KOPT-K1 (cell line): ENCODE measurements around the gene TOMT.

Experiments
- H3K27ac ChIP-seq: fragments of 200-600 bp; sonication (generic); 2 replicates; pipeline ENCODE4 v1.5.1; 2016; ENCODE audit warnings: antibody characterized with exemption, mild to moderate bottlenecking, low read depth, low read length; ENCODE audit not compliant: poor library complexity, severe bottlenecking
- H3K36me3 ChIP-seq: fragments of 200-600 bp; sonication (generic); 2 replicates; pipeline ENCODE4 v1.5.1; 2017; ENCODE audit warnings: antibody characterized with exemption, mild to moderate bottlenecking, low read length, moderate library complexity; ENCODE audit not compliant: insufficient read depth
- H3K9me3 ChIP-seq: fragments of 200-600 bp; sonication (generic); 2 replicates; pipeline ENCODE4 v1.5.1; 2017; ENCODE audit warnings: antibody characterized with exemption, low read length, mild to moderate bottlenecking; ENCODE audit not compliant: insufficient read depth, poor library complexity, severe bottlenecking

Gene TOMT, protein sequence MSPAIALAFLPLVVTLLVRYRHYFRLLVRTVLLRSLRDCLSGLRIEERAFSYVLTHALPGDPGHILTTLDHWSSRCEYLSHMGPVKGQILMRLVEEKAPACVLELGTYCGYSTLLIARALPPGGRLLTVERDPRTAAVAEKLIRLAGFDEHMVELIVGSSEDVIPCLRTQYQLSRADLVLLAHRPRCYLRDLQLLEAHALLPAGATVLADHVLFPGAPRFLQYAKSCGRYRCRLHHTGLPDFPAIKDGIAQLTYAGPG

DNA sequence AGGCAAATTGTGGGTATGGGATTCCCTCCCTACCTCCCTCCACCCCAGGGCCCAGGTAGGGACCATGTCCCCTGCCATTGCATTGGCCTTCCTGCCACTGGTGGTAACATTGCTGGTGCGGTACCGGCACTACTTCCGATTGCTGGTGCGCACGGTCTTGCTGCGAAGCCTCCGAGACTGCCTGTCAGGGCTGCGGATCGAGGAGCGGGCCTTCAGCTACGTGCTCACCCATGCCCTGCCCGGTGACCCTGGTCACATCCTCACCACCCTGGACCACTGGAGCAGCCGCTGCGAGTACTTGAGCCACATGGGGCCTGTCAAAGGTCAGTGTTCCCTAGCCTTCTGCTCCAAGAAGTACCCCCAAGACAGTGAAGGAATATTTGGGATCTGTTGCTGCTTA, at the start of gene TOMT:
Gene TOMT (plus strand): TSS at position 37 of the 400 bp plus-strand sequence. CDS start 28 bp downstream, at position 65.
- H3K36me3 ChIP-seq: peaks cover 37% of the 10 kb centered on the region
- no peaks in the 10 kb centered on the region for H3K9me3 ChIP-seq
- no peak within 1 kb of the TSS for H3K27ac ChIP-seq

DNA sequence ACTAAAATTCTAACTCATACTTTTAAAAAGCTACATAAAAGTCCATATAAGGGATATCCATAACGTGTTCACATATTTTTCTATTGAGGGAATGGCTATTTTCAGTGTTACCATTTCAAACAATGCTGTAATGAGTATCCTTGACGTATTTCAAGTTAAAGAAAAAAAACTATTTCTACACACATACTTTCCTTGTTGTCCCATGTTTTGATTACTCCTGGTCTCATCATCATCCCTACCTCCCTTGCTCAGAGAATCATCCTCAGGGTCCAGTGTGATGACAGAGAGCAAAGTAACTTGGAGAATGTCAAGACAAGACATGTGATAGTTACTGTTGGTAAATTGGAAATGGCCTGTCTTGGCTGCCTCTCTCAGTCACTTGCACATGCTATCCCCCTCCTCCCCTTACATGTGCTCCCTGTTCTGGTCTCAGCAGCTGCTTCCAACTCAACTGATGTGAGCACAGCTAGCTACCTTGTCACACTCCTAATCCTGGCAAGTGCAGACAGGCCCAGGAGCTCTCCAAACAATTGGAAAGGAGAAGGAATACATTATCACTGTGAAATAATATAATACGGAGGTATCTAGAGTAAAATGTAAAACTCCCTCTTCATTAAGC, 47.2 kb upstream of the TOMT start:
- peaks cover 85% of the 10 kb centered on the region for H3K36me3 ChIP-seq
- no peaks in the 10 kb centered on the region for H3K9me3 ChIP-seq
- H3K27ac ChIP-seq: no peak overlapping the region

DNA sequence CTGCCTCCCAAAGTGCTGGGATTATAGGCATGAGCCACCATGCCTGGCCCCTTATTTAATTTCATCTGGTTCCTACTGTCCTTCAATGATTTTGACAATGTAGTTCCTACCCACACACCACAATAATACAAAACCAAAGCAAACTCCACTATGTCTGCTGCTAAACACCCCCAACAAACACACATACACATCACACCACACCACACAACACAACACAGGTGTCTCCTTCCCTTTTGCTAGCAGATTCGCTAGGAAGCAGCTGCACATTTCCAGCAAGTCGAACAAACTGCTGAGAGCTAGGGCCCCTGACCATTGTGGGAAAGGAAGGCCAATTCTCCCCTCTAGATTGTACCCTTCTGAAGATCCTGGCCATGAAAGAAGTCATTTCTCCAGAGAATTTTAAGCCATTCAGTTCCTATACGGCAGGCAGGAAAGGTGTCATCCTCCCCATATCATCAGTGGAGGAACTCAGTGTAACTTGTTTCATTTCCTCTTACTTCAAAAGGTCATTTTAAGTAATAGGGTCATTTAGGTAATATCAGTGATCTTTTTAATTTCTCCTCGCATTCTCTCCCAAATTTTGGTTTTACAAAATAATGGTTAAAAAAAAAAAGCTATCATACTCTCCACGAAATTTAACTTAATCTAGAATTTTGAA, 43.9 kb upstream of the TOMT start:
- Histone ChIP-seq H3K36me3 (peaks cover 88% of the 10 kb centered on the region), H3K9me3 (no peaks in the 10 kb centered on the region), H3K27ac (no peak overlapping the region)

DNA sequence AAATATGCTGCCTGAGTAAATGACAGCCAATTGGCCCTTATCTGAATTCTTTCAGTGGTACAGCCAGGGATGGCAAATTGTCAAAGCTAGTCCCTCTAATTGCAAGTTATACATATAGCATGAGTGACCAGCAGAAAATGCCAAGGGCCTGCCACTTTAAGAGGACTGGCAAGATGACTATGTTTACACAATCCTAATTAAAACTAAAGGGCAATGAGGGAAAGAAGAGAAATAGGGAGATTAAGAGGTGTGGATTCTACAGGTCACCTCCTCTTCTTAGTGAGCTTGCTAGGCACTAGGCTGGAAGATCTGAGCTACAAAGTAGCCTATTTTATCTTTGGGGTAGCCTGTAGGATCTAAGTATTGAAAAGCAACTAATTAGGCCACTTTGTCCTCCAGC, 38.9 kb upstream of the TOMT start:
- no peaks in the 10 kb centered on the region for H3K9me3 ChIP-seq
- H3K36me3 ChIP-seq: peaks cover 83% of the 10 kb centered on the region
- no peak overlapping the region for H3K27ac ChIP-seq

DNA sequence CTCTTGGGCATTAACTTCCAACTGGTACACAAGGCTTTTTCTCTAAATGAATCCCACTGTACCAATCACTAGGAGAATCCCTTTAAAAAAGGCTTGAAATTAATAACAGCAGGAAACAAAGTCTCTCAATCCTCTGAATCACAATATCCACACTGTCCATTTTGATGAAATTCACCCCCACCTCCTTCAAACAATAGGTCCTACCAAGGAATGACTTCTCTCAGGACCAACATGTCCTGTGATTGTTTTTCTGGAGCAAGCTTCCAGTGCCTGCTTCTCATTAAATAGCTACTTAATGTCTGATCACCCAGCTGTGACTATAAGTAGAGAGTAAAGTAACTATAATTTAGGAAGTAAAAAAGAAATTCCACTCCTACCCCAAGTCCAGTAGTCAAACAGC, 38.5 kb upstream of the TOMT start:
- Histone ChIP-seq H3K9me3 (no peaks in the 10 kb centered on the region), H3K27ac (no peak overlapping the region), H3K36me3 (peaks cover 79% of the 10 kb centered on the region)

DNA sequence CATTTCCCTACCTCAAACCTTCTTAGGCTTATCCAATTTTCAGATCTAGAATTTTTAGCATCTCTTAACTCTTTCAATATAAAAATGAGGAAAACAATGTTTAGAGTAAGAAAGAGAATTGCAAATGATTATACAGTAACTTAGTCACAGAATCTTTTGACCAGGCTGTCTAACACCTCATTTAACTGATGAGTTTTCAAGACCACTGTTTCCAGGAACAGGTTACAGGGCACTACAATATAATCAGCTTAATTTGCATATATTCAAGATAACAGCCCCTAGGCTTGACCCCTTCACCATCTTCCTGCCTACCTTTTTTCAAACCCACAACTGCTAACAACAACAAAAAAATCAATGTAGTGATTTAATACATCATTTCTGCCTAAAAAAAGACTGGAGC, 38.0 kb upstream of the TOMT start:
- H3K9me3 ChIP-seq: no peaks in the 10 kb centered on the region
- peaks cover 75% of the 10 kb centered on the region for H3K36me3 ChIP-seq
- H3K27ac ChIP-seq: no peak overlapping the region

DNA sequence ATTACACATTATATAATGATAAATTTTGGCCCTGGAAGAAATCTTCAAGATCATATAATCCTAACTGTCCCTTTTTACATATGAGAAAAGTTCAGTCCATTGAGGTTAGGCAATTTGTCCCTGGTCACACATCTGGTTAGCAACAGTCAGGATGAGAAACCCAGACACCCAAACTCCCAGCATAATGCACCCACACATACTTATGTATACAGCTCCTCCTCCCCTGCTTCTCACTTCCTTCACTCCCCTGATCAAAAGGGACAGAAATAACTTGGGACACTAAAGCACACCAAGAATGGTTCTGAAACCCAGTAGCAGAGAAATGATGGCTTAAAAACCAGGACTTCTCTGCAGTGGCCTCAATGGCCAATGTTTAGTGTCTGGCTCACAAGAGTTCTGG, 36.5 kb upstream of the TOMT start:
- Histone ChIP-seq H3K27ac (no peak overlapping the region), H3K9me3 (no peaks in the 10 kb centered on the region), H3K36me3 (peaks cover 72% of the 10 kb centered on the region)

DNA sequence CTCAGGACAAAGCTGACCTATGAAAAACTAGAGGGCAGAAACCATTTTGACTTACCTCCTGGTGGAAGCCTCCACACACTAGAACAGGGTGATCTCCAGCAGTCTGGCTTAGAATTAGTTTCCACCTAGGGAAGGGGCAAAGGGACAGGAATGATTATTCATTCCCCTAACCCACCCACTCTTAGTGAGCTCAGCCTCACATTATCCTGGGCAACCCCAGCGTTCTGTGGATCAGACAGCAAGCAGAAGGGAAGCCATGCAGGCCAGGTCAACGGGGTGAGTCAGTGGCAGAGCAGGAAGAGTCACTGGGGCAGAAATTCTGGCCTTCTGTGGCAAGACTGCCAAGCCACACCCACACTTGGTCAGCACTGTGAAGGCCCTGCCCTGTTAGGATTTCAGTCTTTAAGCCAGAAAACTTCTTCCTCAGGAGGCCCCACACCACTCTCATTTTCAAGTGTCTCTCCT, 35.9 kb upstream of the TOMT start:
- Histone ChIP-seq H3K36me3 (peaks cover 71% of the 10 kb centered on the region), H3K9me3 (no peaks in the 10 kb centered on the region), H3K27ac (no peak overlapping the region)

DNA sequence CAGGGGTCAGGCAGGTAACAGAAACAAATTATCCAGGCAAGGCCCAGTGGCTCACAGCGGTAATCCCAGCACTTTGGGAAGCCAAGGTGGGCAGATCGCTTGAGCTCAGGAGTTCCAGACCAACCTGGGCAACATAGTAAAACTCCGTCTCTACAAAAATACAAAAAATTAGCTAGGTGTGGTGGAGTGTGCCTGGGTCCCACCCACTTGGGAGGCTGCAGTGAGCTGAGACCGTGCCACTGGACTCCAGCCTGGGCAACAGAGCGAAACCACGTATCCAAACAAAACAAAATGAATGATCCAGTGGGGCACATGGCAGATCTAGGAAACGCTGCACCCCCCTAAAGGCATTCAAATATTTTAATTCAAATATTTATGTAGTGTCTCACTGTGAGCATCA, 35.2 kb upstream of the TOMT start:
- no peak overlapping the region for H3K27ac ChIP-seq

DNA sequence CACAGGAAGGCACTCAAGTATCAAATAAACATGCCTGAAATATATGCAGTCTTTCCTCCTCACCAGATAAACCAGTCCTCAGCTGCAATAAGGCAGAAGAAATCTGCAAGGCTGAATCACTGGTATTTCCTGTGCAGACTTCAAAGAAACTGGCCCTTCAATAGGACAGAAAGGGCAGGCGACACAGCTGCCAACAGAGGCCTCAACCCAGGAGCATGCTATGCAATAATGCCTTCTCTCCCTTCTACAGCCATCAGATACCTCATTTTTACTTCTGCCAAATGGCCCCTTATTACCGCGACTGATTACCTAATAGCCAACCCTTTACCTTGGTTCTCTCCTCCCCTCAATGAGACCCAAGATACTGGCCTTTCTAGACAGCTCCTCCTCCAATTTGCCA, 33.4 kb upstream of the TOMT start:
- Histone ChIP-seq H3K36me3 (peaks cover 66% of the 10 kb centered on the region), H3K27ac (no peak overlapping the region), H3K9me3 (no peaks in the 10 kb centered on the region)

More for the DNA sequence above, 35.2 kb upstream of the TOMT start:
- Histone ChIP-seq H3K9me3 (no peaks in the 10 kb centered on the region), H3K36me3 (peaks cover 71% of the 10 kb centered on the region)

DNA sequence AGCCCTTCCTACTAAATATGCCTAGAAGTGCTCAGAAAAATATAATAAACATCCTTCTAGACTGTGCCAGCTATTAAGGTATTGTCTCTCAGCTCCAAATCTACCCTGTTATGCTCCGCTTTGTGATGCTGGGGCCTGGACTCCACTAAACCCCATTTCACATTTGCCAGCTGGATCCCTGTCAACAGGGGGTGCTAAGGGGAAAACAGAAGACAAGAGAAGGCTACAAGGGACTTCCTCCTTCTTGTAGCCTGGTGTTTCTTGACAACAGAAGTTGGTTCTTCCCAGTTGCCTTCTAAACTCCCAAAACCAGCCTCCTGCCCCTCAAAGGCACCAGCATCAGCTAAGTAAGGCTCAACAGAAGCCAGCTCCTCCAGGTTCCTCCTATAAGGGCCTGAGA, 30.6 kb upstream of the TOMT start:
- Histone ChIP-seq H3K27ac (no peak overlapping the region), H3K36me3 (peaks cover 41% of the 10 kb centered on the region), H3K9me3 (no peaks in the 10 kb centered on the region)

DNA sequence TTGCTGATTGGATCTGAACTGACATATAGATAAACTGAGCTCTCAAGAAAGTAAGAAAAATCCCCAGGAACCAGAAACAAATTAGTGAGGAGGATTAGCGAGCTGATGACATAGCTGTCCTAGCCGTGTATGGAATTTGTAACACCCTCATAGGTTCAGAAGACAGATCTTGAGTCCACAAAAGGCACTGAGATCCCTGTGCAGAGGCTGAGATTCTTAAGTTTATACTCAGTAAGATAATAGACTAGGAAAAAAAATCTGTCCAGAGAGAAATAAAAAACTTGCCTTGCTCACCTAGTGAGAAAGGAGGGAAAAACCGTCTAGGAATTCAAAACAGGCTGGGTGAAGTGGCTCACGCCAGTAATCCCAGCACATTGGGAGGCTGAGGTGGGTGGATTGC, 30.0 kb upstream of the TOMT start:
- Histone ChIP-seq H3K9me3 (no peaks in the 10 kb centered on the region), H3K27ac (no peak overlapping the region), H3K36me3 (peaks cover 36% of the 10 kb centered on the region)

DNA sequence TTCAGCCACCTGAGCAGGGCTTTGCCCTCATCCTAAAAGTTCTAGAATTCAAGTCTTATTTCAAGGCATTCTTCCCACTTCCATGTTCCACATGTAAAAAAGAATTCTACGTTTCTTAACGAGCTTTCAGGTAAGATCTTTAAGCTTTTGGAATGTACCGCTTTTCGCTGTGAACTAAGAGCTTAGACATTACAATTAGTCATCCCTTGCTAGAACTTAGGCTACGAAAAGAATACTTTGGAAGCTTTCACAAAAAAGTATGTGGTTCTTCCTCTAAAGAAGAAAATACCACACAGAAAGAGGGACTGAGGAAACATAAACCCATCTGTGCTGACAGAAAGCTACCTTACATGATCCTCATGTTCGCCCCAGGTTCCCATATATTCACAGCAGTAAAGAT, 27.2 kb upstream of the TOMT start:
- Histone ChIP-seq H3K9me3 (no peaks in the 10 kb centered on the region), H3K36me3 (peaks cover 31% of the 10 kb centered on the region), H3K27ac (peak overlapping the region; percentile 82)

DNA sequence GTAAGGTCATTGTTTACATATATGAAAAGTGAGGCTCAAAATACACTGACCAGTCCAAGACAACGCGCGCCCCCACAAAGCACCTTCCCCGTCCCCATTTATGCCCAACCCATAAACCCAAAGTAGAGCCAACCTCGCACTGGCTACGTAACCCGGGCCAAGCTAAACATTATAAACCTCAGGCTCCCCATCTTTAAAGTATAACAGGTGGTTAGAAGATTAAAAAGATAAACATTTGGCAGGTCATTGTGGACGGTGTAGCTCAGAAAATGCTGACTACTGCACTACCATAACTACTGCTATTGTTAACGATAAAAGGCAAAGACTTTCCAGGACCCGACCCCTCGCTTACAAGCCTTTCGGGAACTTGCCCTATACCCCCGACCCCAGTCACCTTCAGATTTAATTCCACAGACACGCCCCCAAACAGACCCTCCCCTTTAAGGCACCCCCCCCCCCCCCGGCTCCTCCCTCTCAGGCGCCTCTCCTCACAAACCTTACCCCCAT, 25.9 kb upstream of the TOMT start:
- peak overlapping the region; percentile 82 for H3K27ac ChIP-seq
- H3K9me3 ChIP-seq: no peaks in the 10 kb centered on the region
- peaks cover 19% of the 10 kb centered on the region for H3K36me3 ChIP-seq

DNA sequence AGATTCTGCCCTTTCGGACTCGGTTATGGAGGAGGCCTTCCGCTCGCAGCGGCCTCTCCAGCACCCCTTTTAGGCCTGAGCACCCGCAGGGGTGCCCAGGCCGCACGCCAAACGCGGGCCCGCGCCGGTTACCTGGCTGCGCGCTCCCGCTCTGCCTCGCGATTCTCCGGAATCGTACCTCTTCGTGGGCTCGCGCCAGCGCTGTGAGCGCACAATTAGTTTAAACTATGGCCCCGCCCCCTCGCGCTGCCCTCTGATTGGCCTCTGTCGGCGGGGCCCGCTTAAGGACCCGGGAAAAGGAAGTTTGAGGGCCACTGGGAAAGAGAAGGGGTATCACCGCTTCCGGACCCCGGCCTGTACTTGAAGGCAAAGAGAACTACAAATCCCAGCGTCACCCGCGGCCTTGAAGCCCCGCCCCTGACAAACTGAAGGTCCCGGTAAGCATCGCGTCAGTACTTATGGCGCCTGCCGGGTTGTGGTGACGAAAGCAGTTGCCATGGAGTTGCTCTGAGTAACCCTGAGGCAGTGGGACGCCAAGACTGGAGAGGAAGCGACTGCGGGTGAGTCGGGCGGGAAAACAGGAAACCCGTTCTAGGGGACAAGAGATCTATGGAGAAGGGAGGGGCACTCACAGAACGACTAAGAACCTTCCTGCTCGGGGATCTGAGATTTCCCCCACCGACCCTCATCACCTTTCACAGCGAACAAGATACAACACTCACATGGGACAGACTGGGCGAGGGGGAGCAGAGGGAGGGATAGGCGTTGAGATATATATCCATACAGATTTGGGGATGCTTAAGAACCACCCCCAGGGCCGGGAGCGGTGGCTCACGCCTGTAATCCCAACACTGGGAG, 25.2 kb upstream of the TOMT start, which contains the start of the genes LRRC51 and NUMA1:
Gene LRRC51 (plus strand): TSS at position 525 of the 858 bp plus-strand sequence. CDS start 8,234 bp downstream, outside the sequence.
Gene NUMA1 (minus strand): TSS at position 217 of the 858 bp plus-strand sequence. CDS start 44,599 bp downstream, outside the sequence.
- Histone ChIP-seq H3K27ac (peak within 1 kb of the TSS; percentile 82), H3K36me3 (peaks cover 13% of the 10 kb centered on the region), H3K9me3 (no peaks in the 10 kb centered on the region)
